Central memory CD4-positive, alpha-beta T cell (primary cell): ENCODE results near the gene ASS1.

Experiments used
- DNase-seq: peaks from one replicate; pipeline ENCODE4 v3.0.0; 2022

Gene ASS1

GRCh38 chr9:130437011-130437789 lies 7.6 kb upstream of the ASS1 start:
- DNase-seq, result no peak

GRCh38 chr9:130438382-130438981 lies 6.3 kb upstream of the ASS1 start:
- no peak for DNase-seq

- DNase-seq, result no peak
Measured at GRCh38 chr9:130441031-130441430, 3.7 kb upstream of the ASS1 start.

- DNase-seq, result no peak
Measured at GRCh38 chr9:130442746-130443455, 1.9 kb upstream of the ASS1 start.

- no peak for DNase-seq
Measured at GRCh38 chr9:130443456-130443801, 1.3 kb upstream of the ASS1 start.

- DNase-seq, result no peak
Measured at GRCh38 chr9:130443840-130444492, 795 bp upstream of the ASS1 start.

GRCh38 chr9:130445268-130445983 lies 665 bp downstream of the ASS1 start:
- DNase-seq, result no peak

GRCh38 chr9:130446101-130446861 lies 1.5 kb downstream of the ASS1 start:
- DNase-seq, result no peak

- DNase-seq, result no peak
Measured at GRCh38 chr9:130447193-130447816, 2.5 kb downstream of the ASS1 start.

GRCh38 chr9:130448035-130448624 lies 3.4 kb downstream of the ASS1 start:
- DNase-seq, result no peak

GRCh38 chr9:130448771-130449603 lies 4.2 kb downstream of the ASS1 start:
- no peak for DNase-seq

GRCh38 chr9:130450344-130451003 lies 5.7 kb downstream of the ASS1 start:
- no peak for DNase-seq

GRCh38 chr9:130451004-130451390 lies 6.2 kb downstream of the ASS1 start:
- no peak for DNase-seq

GRCh38 chr9:130451509-130452388 lies 7.0 kb downstream of the ASS1 start:
- no peak for DNase-seq

GRCh38 chr9:130452835-130453234 lies 8.1 kb downstream of the ASS1 start:
- DNase-seq, result no peak

GRCh38 chr9:130453487-130453886 lies 8.7 kb downstream of the ASS1 start:
- no peak for DNase-seq

- no peak for DNase-seq
Measured at GRCh38 chr9:130454096-130454811, 9.5 kb downstream of the ASS1 start.

- DNase-seq, result no peak
Measured at GRCh38 chr9:130454812-130455325, 10.1 kb downstream of the ASS1 start.
